ENCODE results near the gene MAP3K4.

The MAP3K4 gene

DNA sequence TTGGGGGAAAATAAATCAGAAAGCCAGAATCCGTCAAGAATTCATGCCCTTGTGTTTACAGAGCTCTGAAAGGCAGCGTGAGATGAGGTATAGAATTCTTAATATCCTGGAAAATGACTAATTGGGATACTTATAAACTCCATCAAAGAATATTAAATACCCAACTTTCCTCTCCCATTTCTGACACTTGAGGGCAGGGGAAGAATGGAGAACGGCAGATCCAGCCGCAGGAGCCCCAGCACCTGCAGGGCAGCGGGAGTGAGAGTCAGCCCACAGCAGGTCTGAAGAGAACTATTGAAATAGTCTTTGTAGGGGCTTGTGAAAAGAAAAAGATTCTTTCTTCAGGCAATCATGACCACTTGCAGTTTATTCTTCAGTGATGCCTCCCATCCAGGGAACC lies 175.1 kb downstream of the MAP3K4 start:
- no peak for DNase-seq

Data from amygdala (tissue), 56 donors.